Activated naive CD8-positive, alpha-beta T cell treated with anti-CD3 and anti-CD28 coated beads, Interleukin-2, amount 10 ng/mL, durations not matched to agents 7 days and 5 days (primary cell): ENCODE measurements around the gene MOK. TPM values are rescaled to one million over a fixed set of nuclear protein-coding genes. Genes with fewer than 3 reads are reported as not detected.

ENCODE experiments used
- ATAC-seq: fragments of 150-1000 bp; cut with Tn5 transposase; one replicate; pipeline ENCODE4 v1.10.0; 2021; ENCODE audit warnings: low read depth, moderate library complexity
- POLR2A ChIA-PET: fragments of 350-600 bp; sonication (Branson Sonifier 250); formaldehyde crosslinking; loops from one replicate; lab custom pipeline; 2021; ENCODE audit warnings: antibody characterized with exemption; lab: Charles Lee
- DNase-seq: peaks from one replicate; pipeline ENCODE4 v3.0.0; 2021
- H3K27ac Mint-ChIP-seq: one replicate; pipeline ENCODE4 v1.8.0; 2022; ENCODE audit warnings: mild to moderate bottlenecking, mixed read lengths
- H3K27me3 Mint-ChIP-seq: one replicate; pipeline ENCODE4 v1.8.0; 2022; ENCODE audit warnings: mild to moderate bottlenecking, moderate library complexity, mixed read lengths
- H3K36me3 Mint-ChIP-seq: one replicate; pipeline ENCODE4 v1.8.0; 2021; ENCODE audit warnings: mild to moderate bottlenecking, mixed read lengths
- H3K4me1 Mint-ChIP-seq: one replicate; pipeline ENCODE4 v1.8.0; 2021; ENCODE audit warnings: mixed read lengths
- H3K4me3 Mint-ChIP-seq: one replicate; pipeline ENCODE4 v1.8.0; 2022; ENCODE audit warnings: mild to moderate bottlenecking, moderate library complexity, mixed read lengths
- H3K9me3 Mint-ChIP-seq: one replicate; pipeline ENCODE4 v1.8.0; 2021; ENCODE audit warnings: mixed read lengths
- total RNA-seq, 2 experiments: library from RNA; stranded (reverse); gene quantifications; one replicate each; pipeline ENCODE4 v1.2.3, GENCODE V29; 2021

Gene MOK
- total RNA-seq, 2 experiments from 2014 or later: 2.4 to 2.7 TPM

DNA sequence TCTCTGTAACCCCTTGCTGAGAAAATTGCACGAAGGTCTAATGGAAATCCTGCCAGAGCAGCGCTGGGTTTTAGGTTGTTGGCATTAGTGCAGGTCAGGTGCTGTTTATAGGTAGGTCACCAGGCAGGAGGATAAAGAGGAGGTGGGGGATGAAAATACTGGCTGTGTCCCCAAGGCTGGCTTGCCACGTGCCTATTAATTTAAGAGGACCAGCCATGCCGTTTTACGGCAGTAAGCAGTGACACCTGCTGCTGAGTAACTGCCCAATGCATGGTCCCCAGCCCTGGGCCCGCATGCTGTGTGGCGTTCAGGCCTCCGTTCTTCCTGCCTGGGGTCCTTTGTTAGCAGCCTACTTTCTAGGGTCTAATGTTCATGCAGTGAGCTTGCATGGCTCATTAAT lies 98.0 kb downstream of the MOK start:
- Mint-ChIP-seq H3K4me3 (no peak overlapping the region), H3K36me3 (peaks cover 18% of the 10 kb centered on the region), H3K27me3 (no peaks in the 10 kb centered on the region), H3K4me1 (peaks cover 10% of the 10 kb centered on the region), H3K27ac (no peak overlapping the region), H3K9me3 (no peaks in the 10 kb centered on the region)
- ATAC-seq (no peak), DNase-seq (no peak)
- POLR2A ChIA-PET: no interaction called here

DNA sequence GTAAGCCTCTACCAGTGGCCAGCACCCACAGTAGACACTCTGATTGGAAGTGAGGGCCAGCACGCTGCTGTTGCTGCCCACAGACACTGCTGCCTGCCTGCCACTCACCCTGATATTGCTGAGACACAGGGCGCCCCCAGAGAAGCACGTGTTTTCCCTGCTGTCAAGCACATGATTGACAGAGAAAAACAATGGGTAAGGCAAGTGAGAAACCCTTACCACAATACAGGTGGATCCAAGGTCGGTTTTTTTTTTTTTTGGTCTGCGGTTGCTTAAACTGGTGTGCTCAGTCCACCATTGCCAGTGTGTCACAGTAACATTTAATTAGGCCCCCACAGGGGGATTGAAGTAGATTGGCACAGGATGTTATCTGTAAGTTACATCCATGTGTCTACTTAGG lies 99.4 kb downstream of the MOK start:
- no peaks in the 10 kb centered on the region for H3K27me3 Mint-ChIP-seq
- H3K4me3 Mint-ChIP-seq: no peak overlapping the region
- ATAC-seq (no peak), DNase-seq (no peak)
- POLR2A ChIA-PET: interaction anchor here (0.6 kb wide), 1 partner anchor 546 kb away, joined by 3 read pairs; no protein-coding TSS in a partner anchor
- no peaks in the 10 kb centered on the region for H3K9me3 Mint-ChIP-seq
- H3K27ac Mint-ChIP-seq: no peak overlapping the region
- peaks cover 20% of the 10 kb centered on the region for H3K36me3 Mint-ChIP-seq
- H3K4me1 Mint-ChIP-seq: peaks cover 23% of the 10 kb centered on the region

DNA sequence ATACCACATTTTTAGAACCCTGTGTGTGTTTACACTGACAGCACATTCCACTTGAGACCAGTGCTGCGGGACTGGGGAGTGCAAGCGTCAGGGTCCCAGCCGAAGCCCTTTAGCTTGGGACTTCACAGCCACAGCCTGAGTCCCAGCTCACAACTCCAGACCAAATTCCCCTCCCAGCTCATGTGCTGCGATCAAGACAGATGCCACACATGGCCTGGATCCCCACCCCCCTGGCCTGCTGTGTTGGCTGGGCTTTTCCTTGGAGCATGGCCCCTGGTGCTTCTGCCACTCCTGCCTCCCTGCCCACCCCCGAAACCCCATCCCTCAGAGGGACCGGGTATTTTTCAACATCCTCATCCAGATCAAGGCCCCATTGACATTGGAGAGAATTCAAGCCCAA lies 101.6 kb downstream of the MOK start:
- peaks cover 21% of the 10 kb centered on the region for H3K36me3 Mint-ChIP-seq
- DNase-seq (no peak), ATAC-seq (no peak)
- H3K27me3 Mint-ChIP-seq: no peaks in the 10 kb centered on the region
- POLR2A ChIA-PET: no interaction called here
- no peak overlapping the region for H3K4me3 Mint-ChIP-seq
- no peak overlapping the region for H3K27ac Mint-ChIP-seq
- no peaks in the 10 kb centered on the region for H3K9me3 Mint-ChIP-seq
- H3K4me1 Mint-ChIP-seq: peaks cover 33% of the 10 kb centered on the region

DNA sequence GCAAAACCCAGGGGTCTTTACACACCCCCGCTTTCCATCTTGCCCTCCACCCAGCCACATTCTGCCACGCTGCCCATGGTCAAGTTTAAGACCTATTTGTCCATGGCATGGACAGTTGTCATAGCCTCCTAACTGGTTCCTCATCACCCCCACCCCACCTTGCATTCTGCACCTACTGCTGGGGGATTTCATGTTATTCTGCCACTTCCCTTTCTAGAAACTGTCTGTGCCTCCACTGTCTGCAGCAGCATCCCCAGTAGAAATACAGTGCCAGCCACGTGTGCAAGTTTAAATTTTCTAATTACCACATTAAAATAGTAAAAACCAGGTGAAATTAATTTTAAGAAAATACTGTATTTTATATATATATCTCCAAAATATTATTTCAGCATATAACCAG lies 102.0 kb downstream of the MOK start:
- Mint-ChIP-seq H3K27ac (no peak overlapping the region), H3K9me3 (no peaks in the 10 kb centered on the region), H3K4me1 (peaks cover 33% of the 10 kb centered on the region), H3K27me3 (no peaks in the 10 kb centered on the region), H3K4me3 (no peak overlapping the region), H3K36me3 (peaks cover 21% of the 10 kb centered on the region)
- DNase-seq (no peak), ATAC-seq (no peak)
- POLR2A ChIA-PET: no interaction called here

DNA sequence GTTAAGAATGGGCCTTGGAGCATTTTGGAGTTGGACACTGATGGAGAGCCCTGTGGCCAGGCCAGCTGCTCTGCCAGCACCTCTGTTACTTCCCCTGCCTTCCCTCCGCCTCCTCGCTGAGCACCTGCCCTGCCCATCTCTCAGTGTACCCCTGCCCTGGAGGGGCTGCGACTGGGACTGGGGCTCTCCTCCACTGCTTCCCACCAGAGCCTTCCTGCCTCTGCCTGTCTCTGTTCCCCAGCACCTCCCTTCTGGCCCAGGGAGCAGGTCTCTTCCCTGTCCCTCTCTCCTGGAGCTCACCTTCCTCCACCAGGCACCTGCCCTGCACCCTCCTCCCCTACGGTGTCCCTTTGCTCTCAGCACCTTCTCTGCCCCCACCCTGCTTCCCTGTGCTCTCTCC lies 103.2 kb downstream of the MOK start:
- H3K4me3 Mint-ChIP-seq: no peak overlapping the region
- H3K27me3 Mint-ChIP-seq: no peaks in the 10 kb centered on the region
- POLR2A ChIA-PET: interaction anchor here (0.7 kb wide), 1 partner anchor 51 kb away, joined by 4 read pairs; no protein-coding TSS in a partner anchor
- no peaks in the 10 kb centered on the region for H3K9me3 Mint-ChIP-seq
- peaks cover 29% of the 10 kb centered on the region for H3K36me3 Mint-ChIP-seq
- peak overlapping the region; percentile 30 for H3K27ac Mint-ChIP-seq
- ATAC-seq: no peak
- no peak for DNase-seq
- H3K4me1 Mint-ChIP-seq: peaks cover 44% of the 10 kb centered on the region

DNA sequence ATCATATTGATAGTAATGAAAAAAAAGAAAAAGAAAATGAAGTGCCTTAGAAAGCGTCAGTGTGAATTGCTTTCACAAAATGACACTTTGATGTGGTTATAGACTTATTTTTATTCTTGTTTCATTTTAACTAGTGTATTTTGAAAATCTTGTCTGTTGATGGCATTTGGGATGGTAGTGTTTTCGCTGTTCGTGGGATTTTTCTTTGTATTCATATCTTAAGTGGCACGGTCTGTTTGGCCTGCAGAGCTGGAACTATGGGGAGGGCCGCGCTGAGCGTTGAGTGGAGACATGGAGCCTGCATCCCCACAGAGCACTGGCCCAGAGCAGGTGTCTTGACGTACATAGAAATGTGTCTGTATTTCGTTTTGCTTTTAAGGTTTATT lies 103.6 kb downstream of the MOK start:
- peaks cover 48% of the 10 kb centered on the region for H3K4me1 Mint-ChIP-seq
- H3K27ac Mint-ChIP-seq: peak overlapping the region; percentile 39
- ATAC-seq: peak; percentile 23
- POLR2A ChIA-PET: no interaction called here
- H3K4me3 Mint-ChIP-seq: peak overlapping the region; percentile 49
- no peaks in the 10 kb centered on the region for H3K9me3 Mint-ChIP-seq
- peaks cover 31% of the 10 kb centered on the region for H3K36me3 Mint-ChIP-seq
- no peak for DNase-seq
- H3K27me3 Mint-ChIP-seq: no peaks in the 10 kb centered on the region

DNA sequence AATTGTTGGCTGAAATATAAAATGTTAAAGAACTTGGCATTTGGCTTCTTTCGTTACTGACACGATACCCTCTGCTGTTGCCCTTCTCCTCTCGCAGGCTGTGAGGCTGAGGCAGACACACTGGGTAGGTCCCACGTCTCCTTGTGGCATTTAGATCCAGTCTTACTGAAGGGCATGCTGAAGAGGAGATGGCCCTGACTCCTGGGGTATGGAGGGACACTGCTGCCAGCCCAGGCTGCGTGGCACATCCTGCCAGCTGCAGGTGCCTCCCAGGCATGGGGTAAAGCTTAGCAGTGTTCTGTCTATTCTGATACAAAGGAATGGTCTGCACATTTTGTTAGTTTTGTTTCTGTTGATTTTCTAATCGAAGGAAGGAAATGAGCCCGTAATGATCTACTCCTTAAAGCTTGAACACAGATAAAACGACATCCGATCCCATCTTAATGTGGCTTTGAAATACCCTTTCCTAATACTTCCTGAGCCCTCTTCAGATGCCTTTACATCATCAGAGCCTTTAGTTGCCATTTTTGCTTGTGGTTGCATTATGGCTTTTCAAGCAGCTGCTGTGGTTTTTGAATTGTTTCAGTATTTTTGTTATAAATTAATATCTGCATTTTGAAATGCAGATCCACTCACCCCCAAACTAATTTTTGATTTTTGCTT lies 104.1 kb downstream of the MOK start:
- H3K27ac Mint-ChIP-seq: peak overlapping the region; percentile 39
- peaks cover 35% of the 10 kb centered on the region for H3K36me3 Mint-ChIP-seq
- no peak for DNase-seq
- no peaks in the 10 kb centered on the region for H3K9me3 Mint-ChIP-seq
- H3K4me3 Mint-ChIP-seq: peak overlapping the region; percentile 49
- peaks cover 50% of the 10 kb centered on the region for H3K4me1 Mint-ChIP-seq
- POLR2A ChIA-PET: no interaction called here
- ATAC-seq: peak; percentile 69
- H3K27me3 Mint-ChIP-seq: no peaks in the 10 kb centered on the region

DNA sequence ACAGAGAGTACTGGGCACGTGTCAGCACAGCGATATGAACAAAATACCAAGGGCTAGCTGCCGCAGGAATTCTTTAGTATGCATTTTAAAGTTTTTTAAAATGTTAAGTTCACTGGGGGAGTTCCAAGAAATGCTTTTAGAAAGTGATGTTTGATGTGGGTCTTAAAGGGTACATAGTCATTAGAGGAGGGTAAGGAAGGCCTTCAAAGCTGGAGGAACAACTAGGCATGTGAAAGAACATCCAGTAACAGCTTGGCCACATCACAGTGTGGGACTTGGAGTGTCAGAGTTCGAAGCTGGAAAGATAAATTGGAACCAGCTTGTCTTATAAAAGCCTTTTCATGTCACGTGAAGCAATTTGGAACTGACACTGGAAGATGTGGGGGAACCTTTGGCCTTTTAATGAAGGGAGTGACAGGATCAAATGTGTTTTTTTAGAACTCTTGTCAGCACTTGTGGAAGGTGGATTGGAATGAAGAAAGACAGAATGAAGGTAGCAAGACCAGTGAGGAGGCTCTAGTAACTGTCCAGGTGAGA lies 107.6 kb downstream of the MOK start:
- no peaks in the 10 kb centered on the region for H3K9me3 Mint-ChIP-seq
- H3K27me3 Mint-ChIP-seq: no peaks in the 10 kb centered on the region
- no peak overlapping the region for H3K27ac Mint-ChIP-seq
- ATAC-seq: no peak
- no peak overlapping the region for H3K4me3 Mint-ChIP-seq
- DNase-seq: no peak
- H3K4me1 Mint-ChIP-seq: peaks cover 44% of the 10 kb centered on the region
- POLR2A ChIA-PET: interaction anchor here (0.8 kb wide), 1 partner anchor 15 kb away, joined by 3 read pairs; no protein-coding TSS in a partner anchor
- peaks cover 34% of the 10 kb centered on the region for H3K36me3 Mint-ChIP-seq

DNA sequence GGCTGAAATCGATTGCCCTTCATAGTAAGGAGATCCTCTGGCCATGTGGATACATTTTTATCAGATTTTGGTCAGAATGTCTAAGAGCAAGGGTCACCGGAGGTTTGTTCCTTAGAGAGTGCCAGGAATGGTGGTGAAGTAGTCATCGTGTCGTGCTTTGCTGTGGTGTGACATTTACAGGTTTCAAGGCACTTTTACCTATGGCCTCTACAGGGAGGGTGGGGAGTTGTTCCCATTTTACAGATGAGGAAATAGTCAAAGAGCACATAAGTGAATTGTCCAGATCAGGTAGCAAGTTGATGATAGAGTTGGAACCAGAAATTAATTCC lies 108.1 kb downstream of the MOK start:
- no peak overlapping the region for H3K27ac Mint-ChIP-seq

DNA sequence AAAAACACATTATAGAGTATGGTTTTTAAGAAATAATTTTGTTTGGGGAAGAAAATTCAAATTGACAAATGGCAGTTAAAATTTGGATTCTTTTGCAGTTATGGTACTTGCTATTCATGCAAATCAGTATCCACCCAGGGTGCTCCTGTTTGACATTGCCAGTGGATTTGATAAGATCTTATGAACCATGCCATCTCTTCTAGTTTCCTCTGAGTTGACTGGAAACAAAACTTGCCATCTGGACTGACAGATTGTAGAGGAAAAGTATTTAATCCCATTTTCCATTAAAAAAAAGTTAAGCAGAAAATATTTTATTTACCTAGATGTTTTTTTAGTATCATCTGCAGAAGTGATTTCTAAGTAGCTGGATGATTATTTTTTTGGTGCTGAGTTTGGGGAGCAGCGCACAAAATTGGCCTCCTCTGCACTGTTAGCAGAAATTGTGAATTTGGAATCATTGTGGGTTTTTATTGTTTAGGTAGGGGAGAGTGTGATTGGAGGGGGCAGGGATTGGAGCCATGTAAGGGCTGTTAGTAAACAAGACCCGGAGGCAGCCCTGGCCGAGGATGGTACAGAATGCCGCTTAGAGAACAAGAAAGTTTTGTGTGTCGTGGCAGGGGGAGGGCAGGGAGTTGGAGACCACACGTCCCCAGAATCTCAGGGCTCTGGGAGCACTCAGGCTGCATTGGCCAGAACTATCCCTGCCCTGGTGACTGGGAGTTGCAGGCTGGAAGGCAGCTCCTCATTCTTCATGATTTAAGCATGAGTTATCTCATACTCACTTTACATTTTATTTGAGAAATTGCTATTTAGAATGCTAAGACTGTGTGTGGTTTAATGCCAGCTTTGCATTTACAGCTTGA lies 108.7 kb downstream of the MOK start:
- H3K9me3 Mint-ChIP-seq: no peaks in the 10 kb centered on the region
- peaks cover 32% of the 10 kb centered on the region for H3K36me3 Mint-ChIP-seq
- H3K27ac Mint-ChIP-seq: peak overlapping the region; percentile 19
- no peak for DNase-seq
- POLR2A ChIA-PET: no interaction called here
- no peak for ATAC-seq
- H3K4me3 Mint-ChIP-seq: no peak overlapping the region
- no peaks in the 10 kb centered on the region for H3K27me3 Mint-ChIP-seq
- H3K4me1 Mint-ChIP-seq: peaks cover 40% of the 10 kb centered on the region

More for the DNA sequence above, 108.1 kb downstream of the MOK start:
- Mint-ChIP-seq H3K4me1 (peaks cover 42% of the 10 kb centered on the region), H3K4me3 (no peak overlapping the region), H3K27me3 (no peaks in the 10 kb centered on the region), H3K36me3 (peaks cover 34% of the 10 kb centered on the region), H3K9me3 (no peaks in the 10 kb centered on the region)
- POLR2A ChIA-PET: interaction anchor here (0.8 kb wide), 1 partner anchor 15 kb away, joined by 3 read pairs; no protein-coding TSS in a partner anchor
- ATAC-seq: no peak
- DNase-seq: no peak

DNA sequence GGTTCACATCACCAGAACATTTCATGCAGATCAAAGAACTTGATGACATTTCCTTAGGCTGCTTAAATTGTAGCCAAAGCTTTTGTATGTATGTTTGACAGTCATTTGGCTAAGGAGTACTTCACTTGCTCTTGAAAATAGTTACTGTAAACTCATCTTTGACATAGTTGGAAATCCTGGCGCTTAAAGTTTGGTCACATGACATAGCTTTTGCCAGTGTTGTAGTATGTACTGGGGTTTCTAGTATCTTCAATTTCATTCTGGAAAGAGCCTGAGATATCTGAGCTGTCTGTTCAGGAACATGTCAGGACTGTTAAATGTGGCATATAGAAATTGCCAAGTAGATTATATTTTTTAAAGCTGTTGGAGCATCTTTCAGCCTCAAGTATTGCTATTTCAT lies 109.5 kb downstream of the MOK start:
- ATAC-seq: no peak
- Mint-ChIP-seq H3K4me1 (peaks cover 32% of the 10 kb centered on the region), H3K36me3 (peaks cover 32% of the 10 kb centered on the region), H3K27ac (no peak overlapping the region), H3K4me3 (no peak overlapping the region), H3K9me3 (no peaks in the 10 kb centered on the region), H3K27me3 (no peaks in the 10 kb centered on the region)
- POLR2A ChIA-PET: no interaction called here
- DNase-seq: no peak

DNA sequence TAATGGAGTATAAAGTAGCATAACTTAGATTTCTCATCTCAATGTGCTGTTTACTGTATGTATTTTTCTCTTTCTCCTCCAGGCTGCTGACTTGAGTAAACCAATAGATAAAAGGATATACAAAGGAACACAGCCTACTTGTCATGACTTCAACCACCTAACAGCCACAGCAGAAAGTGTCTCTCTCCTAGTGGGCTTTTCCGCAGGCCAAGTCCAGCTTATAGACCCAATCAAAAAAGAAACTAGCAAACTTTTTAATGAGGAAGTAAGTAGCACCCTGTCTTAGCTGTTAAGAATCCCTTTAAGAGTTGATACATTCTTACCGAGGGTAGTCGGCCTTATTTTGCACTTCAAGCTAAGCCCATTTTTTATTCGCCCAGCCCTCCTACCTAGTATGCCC lies 110.1 kb downstream of the MOK start:
- no peaks in the 10 kb centered on the region for H3K27me3 Mint-ChIP-seq
- no peaks in the 10 kb centered on the region for H3K9me3 Mint-ChIP-seq
- peaks cover 31% of the 10 kb centered on the region for H3K36me3 Mint-ChIP-seq
- no peak overlapping the region for H3K4me3 Mint-ChIP-seq
- ATAC-seq (no peak), DNase-seq (no peak)
- H3K27ac Mint-ChIP-seq: no peak overlapping the region
- peaks cover 28% of the 10 kb centered on the region for H3K4me1 Mint-ChIP-seq
- POLR2A ChIA-PET: no interaction called here

DNA sequence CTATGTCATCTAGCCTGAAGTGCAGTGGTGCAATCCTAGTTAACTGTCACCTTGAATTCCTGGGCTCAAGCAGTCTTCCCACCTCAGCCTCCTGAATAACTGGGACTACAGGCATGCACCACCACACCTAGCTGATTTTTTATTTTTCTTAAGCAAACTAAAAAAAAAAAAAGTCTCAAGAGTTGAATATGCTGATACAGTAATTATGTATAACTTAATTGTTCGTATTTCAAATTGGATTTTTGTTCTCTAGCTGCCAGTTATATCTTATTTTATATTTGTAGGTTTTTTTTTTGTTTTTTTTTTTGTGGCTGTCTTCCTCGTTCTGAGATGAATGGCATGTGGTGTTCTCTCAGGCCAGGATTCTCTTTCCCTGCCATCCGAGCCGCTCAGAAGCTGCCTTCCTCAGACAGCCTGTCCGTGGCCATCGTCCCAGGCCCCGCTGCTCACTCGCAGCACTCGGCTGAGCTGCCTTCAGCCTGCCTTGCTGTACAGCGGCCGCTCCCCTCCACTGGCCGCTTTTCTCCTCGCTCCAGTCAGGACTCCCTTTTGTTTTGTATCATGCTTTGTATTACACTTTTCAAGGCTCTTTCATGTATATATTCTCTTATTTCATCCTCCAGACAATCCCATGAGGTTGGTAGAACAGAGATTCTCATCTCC lies 112.0 kb downstream of the MOK start:
- H3K27ac Mint-ChIP-seq: no peak overlapping the region
- no peak for DNase-seq
- peaks cover 21% of the 10 kb centered on the region for H3K36me3 Mint-ChIP-seq
- no peak for ATAC-seq
- POLR2A ChIA-PET: no interaction called here
- H3K4me3 Mint-ChIP-seq: no peak overlapping the region
- no peaks in the 10 kb centered on the region for H3K9me3 Mint-ChIP-seq
- no peaks in the 10 kb centered on the region for H3K27me3 Mint-ChIP-seq
- H3K4me1 Mint-ChIP-seq: peaks cover 26% of the 10 kb centered on the region
